Sigmoid colon (tissue), 7 donors: ENCODE results near the gene TNIK. TPM values are rescaled to one million over a fixed set of nuclear protein-coding genes. Genes with fewer than 3 reads are reported as not detected.

Experiments
- DNase-seq: peaks from one replicate; pipeline ENCODE4 v3.0.0-alpha.2; 2019
- H3K27ac ChIP-seq, 4 donors: fragments of 200-600 bp; sonication (generic); one replicate each; pipeline ENCODE4 v1.5.1; 2016 to 2019; ENCODE audit warnings: mild to moderate bottlenecking in 1 of 4
- H3K27me3 ChIP-seq, 3 donors: fragments of 200-600 bp; sonication (generic); one replicate each; pipeline ENCODE4 v1.5.1; 2019; ENCODE audit warnings: mild to moderate bottlenecking in 1 of 3
- H3K36me3 ChIP-seq, 4 donors: fragments of 200-600 bp; sonication (generic); one replicate each; pipeline ENCODE4 v1.5.1; 2016 to 2019
- H3K4me1 ChIP-seq, 4 donors: fragments of 200-600 bp; sonication (generic); one replicate each; pipeline ENCODE4 v1.5.1; 2017 to 2019
- H3K4me3 ChIP-seq, 4 donors: fragments of 200-600 bp; sonication (generic); one replicate each; pipeline ENCODE4 v1.5.1; 2017 to 2019; ENCODE audit warnings: mild to moderate bottlenecking in 2 of 4, moderate library complexity in 1 of 4
- H3K9me3 ChIP-seq, 4 donors: fragments of 200-600 bp in 3 of 4; sonication (generic) in 3 of 4; one replicate each; pipeline versions ENCODE4 v1.5.1 to v1.6.1; 2013 to 2019
- EP300 ChIP-seq, 4 donors: sonication (generic); formaldehyde crosslinking; IDR thresholded peaks; one replicate each; pipeline ENCODE4 v1.6.1; 2017; ENCODE audit warnings: antibody characterized with exemption in 4 of 4
- POLR2A ChIP-seq, 2 donors: fragments of 450-650 bp; IDR thresholded peaks; one replicate each; pipeline ENCODE4 v1.6.1; 2016; ENCODE audit warnings: antibody characterized with exemption in 2 of 2, mild to moderate bottlenecking in 2 of 2, moderate library complexity in 2 of 2
- POLR2AphosphoS5 ChIP-seq, 4 donors: sonication (generic); formaldehyde crosslinking; IDR thresholded peaks; one replicate each; pipeline ENCODE4 v1.6.1; 2017; ENCODE audit warnings: antibody characterized with exemption in 4 of 4
- WGBS, 2 donors: extraction: QIAGEN DNeasy Blood & Tissue Kit; methylation state at CpG; one replicate each; pipeline ENCODE4 v1.1.7; 2013; 5-methylcytosine and 5-hydroxymethylcytosine counted together
- intact Hi-C: fragments of 100-400 bp; cut with DNase I; formaldehyde crosslinking; loops from one replicate; pipeline ENCODE4 v1.15.1; 2023
- polyA plus RNA-seq, 3 donors: library from polyadenylated mRNA; stranded (reverse); fragments of 200-250 nt; gene quantifications; one replicate each; pipeline ENCODE4 v1.2.3, GENCODE V29; 2013
- total RNA-seq, 4 donors: library from RNA; depleted of rRNA; stranded (reverse); fragments of >200 nt; gene quantifications; one replicate each; pipeline ENCODE4 v1.1.0, GENCODE V29; 2016
- TF ChIP-seq, protein P1 (sequence below), 4 experiments: fragments of 450-650 bp in 3 of 4; fragments of 200-600 bp in 1 of 4; IDR thresholded peaks; one replicate each; pipeline ENCODE4 v1.5.1; 2016 to 2019; ENCODE audit warnings: antibody characterized with exemption in 4 of 4, mild to moderate bottlenecking in 3 of 4, moderate library complexity in 2 of 4
- donor health status: healthy with polysubstance abuse.
- donor health status: Bipolar disorder and iron deficiency.
- donor health status: healthy.

TNIK gene
- total and polyA plus RNA-seq, 7 donors: 5.4 to 21.3 (median 9.2) TPM

DNA sequence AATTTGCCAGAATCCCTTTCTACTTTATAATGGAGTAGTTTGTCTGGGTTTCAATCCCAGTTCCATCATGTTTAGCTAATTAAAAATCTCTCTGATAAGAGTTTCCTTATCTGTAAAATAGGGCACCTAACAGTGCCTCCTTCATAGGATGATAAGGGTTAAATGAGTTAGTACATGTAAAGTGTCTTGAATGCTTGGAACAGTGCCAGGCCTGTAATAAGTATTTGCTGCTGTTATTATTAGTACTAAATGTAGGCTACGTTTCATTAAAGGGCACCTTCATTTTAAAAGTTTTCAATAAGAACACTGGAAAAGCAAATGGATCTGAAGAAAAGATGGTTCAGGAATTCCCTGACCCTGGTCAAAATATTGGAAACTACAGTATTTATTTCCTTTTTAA, 421.9 kb downstream of the TNIK start:
- no peak for TF ChIP-seq POLR2A (IDR thresholded peaks at IDR 0.05)
- no peak for TF ChIP-seq POLR2AphosphoS5 (IDR thresholded peaks at IDR 0.05)
- no peak for TF ChIP-seq EP300 (IDR thresholded peaks at IDR 0.05)
- TF ChIP-seq, protein P1, sequence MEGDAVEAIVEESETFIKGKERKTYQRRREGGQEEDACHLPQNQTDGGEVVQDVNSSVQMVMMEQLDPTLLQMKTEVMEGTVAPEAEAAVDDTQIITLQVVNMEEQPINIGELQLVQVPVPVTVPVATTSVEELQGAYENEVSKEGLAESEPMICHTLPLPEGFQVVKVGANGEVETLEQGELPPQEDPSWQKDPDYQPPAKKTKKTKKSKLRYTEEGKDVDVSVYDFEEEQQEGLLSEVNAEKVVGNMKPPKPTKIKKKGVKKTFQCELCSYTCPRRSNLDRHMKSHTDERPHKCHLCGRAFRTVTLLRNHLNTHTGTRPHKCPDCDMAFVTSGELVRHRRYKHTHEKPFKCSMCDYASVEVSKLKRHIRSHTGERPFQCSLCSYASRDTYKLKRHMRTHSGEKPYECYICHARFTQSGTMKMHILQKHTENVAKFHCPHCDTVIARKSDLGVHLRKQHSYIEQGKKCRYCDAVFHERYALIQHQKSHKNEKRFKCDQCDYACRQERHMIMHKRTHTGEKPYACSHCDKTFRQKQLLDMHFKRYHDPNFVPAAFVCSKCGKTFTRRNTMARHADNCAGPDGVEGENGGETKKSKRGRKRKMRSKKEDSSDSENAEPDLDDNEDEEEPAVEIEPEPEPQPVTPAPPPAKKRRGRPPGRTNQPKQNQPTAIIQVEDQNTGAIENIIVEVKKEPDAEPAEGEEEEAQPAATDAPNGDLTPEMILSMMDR (IDR thresholded peaks at IDR 0.05): no peak
- no peak for DNase-seq
- no peaks in the 10 kb centered on the region for H3K4me1 ChIP-seq
- H3K4me3 ChIP-seq: no peak overlapping the region
- WGBS, 2 donors: 69 to 73% methylated on average over 1 of the region's 1 CpG
- no peak overlapping the region for H3K27ac ChIP-seq
- no peaks in the 10 kb centered on the region for H3K27me3 ChIP-seq
- H3K9me3 ChIP-seq: no peaks in the 10 kb centered on the region
- H3K36me3 ChIP-seq: no peaks in the 10 kb centered on the region
- intact Hi-C loops: no loop called here

DNA sequence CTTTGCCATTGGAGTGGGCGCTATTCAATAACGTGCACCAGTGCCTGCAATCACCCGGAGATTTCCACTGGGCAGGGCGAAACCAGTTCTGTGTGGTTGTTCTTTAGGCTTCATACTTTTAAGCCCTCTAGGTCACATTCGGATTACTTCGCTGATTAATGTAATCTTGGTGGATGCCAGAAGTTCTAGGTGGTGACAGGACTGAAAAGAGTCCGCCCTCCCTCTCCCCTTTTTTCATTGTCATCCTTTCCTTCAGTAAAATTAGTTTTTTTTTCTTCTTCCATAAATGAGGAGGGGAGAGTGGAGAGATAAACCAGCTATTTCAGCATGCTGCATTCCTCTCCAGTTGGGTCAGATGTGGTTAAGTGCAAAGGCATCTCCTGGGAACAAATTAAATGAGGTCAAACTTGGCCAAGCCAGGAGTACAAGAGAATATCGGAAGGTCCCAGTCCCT, 431.4 kb downstream of the TNIK start:
- Histone ChIP-seq H3K9me3 (no peaks in the 10 kb centered on the region), H3K27ac (peak overlapping the region in 3 of 4 donors; percentile 32 to 75 (median 60)), H3K4me1 (peaks cover 0 to 19% (median 11%) of the 10 kb centered on the region in 4 donors), H3K27me3 (no peaks in the 10 kb centered on the region), H3K36me3 (no peaks in the 10 kb centered on the region), H3K4me3 (peak overlapping the region; percentile 7 to 49 (median 37))
- DNase-seq: no peak
- WGBS, 2 donors: 49 to 60% methylated on average over 8 of the region's 8 CpGs
- intact Hi-C loops: no loop called here
- TF ChIP-seq POLR2AphosphoS5 (IDR thresholded peaks at IDR 0.05) (peak in 1 of 4 donors; percentile 14), EP300 (IDR thresholded peaks at IDR 0.05) (no peak)

DNA sequence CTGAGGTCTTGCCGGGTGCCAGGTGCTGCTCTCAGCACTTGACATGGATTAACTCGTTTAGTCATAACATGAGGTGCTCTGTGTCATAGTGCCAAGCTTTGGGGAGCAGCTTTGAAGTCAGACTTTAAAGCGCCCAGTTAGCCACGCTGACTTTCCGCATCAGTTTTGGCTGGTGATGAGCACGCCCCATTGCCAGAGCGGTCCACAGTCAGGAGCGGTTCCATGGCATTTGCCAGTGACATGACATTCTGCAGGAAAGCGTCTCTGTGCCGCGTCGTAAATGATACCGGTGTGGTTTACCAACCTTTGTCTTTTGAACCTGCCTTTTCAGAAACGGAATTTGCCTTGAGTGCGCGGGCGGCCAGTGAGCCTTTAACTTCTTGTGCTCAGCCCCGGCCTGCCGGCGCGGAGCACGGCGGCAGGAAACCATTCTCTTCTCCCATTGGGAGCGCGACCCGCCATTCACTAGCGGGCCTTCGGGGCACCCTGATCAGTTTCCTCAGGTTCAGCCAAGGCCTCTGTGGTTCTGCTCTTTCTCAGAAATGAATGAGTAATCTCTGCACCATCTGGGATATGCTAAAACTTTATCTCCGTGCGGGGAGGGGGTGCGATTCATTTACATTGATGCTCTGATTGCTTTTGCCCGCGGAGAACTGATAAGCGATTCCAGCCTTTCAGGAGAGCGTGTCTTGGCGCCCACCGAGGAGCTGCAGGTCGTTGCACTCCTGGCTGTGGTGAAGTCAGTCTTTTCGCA, 432.0 kb downstream of the TNIK start:
- intact Hi-C loops: no loop called here
- no peaks in the 10 kb centered on the region for H3K9me3 ChIP-seq
- TF ChIP-seq EP300 (IDR thresholded peaks at IDR 0.05): peak in 1 of 4 donors; percentile 17
- TF ChIP-seq POLR2AphosphoS5 (IDR thresholded peaks at IDR 0.05): peak in 3 of 4 donors; percentile 25 to 61 (median 54)
- TF ChIP-seq POLR2A (IDR thresholded peaks at IDR 0.05): no peak
- no peaks in the 10 kb centered on the region for H3K36me3 ChIP-seq
- H3K4me3 ChIP-seq: peak overlapping the region; percentile 7 to 49 (median 37)
- H3K27me3 ChIP-seq: no peaks in the 10 kb centered on the region
- H3K4me1 ChIP-seq: peaks cover 0 to 19% (median 11%) of the 10 kb centered on the region in 4 donors
- H3K27ac ChIP-seq: peak overlapping the region in 3 of 4 donors; percentile 32 to 75 (median 60)
- DNase-seq: peak; percentile 74
- 6 to 12% methylated on average over 39 of the region's 39 CpGs for WGBS, 2 donors

DNA sequence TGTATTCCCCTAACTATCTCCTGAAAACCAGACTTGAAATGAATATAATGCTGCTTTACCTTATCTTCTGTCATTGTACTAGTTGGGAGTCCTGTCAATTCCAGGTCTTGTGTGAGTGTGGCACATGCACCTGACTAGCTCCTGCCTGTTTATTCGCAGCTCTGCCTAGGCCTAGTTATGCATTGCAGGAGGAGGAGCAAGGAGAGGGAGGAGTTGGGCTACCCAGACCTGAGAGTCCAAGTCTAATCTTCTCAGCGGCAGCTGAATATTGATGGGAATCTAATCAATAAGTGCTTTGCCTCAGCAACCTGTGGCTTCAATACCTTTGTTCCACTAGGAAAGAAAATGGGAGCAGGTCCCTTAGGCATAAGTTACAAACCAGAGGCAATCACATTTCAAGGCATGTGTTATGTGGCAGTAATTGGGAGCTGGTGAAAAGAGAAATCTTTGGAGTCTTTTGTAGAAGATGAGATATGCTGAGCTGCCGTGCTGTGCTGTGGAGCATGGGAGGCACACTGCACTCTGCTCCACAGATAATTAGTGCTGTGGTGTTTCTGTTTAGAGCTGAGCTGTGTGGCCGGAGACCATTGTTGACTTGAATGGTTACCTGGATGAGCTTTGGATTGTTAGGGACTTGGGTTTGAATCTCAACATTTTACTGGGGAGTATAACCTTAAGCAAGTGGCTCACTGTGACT, 433.5 kb downstream of the TNIK start, which contains the start of gene SLC2A2:
TSS of gene SLC2A2 (minus strand) at position 124 of the 697 bp plus-strand sequence. CDS start at position 74, 50 bp downstream.
- Histone ChIP-seq H3K36me3 (no peaks in the 10 kb centered on the region), H3K4me3 (no peak within 1 kb of the TSS), H3K27me3 (no peaks in the 10 kb centered on the region), H3K27ac (no peak within 1 kb of the TSS), H3K4me1 (peaks cover 0 to 19% (median 11%) of the 10 kb centered on the region in 4 donors), H3K9me3 (no peaks in the 10 kb centered on the region)
- 87 to 91% methylated on average over 4 of the region's 4 CpGs for WGBS, 2 donors
- TF ChIP-seq POLR2A (IDR thresholded peaks at IDR 0.05): no peak
- TF ChIP-seq POLR2AphosphoS5 (IDR thresholded peaks at IDR 0.05): no peak
- TF ChIP-seq, protein P1 (IDR thresholded peaks at IDR 0.05): no peak
- TF ChIP-seq EP300 (IDR thresholded peaks at IDR 0.05): no peak
- no peak for DNase-seq
- intact Hi-C loops: no loop called here

DNA sequence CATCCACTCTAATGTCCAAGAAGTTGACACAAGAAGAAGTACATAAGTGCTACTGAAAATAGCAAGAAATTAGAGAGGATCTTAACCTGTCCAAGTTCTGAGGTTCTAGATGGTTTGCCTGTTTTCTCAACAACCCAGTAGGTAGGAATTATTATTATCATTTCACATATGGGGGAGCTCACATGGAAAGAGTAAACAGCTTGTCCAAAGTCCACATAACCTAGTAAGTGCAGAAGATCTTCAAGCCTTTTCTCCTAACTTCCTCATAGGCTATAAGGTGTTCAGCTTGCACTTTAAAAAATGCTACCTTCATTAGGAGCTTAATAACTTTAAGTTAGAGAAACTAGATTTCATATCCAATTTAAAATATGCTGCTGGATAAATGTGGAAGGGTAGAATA, 436.6 kb downstream of the TNIK start:
- no peak overlapping the region for H3K27ac ChIP-seq
- intact Hi-C loops: no loop called here
- no peak overlapping the region for H3K4me3 ChIP-seq
- no peaks in the 10 kb centered on the region for H3K9me3 ChIP-seq
- H3K4me1 ChIP-seq: peaks cover 0 to 10% (median 4%) of the 10 kb centered on the region in 4 donors
- TF ChIP-seq POLR2AphosphoS5 (IDR thresholded peaks at IDR 0.05) (no peak), POLR2A (IDR thresholded peaks at IDR 0.05) (no peak), EP300 (IDR thresholded peaks at IDR 0.05) (no peak)
- TF ChIP-seq, protein P1 (IDR thresholded peaks at IDR 0.05): no peak
- DNase-seq: no peak
- no peaks in the 10 kb centered on the region for H3K27me3 ChIP-seq
- no peaks in the 10 kb centered on the region for H3K36me3 ChIP-seq
